ENCODE measurements around the gene TNFSF12. TPM values are rescaled to one million over a fixed set of nuclear protein-coding genes. Genes with fewer than 3 reads are reported as not detected.

TNFSF12 gene
- total and polyA plus RNA-seq, 9 of the 15 experiments (the other 6 are each of a cell fraction or from before 2014, with no cell fraction given) = 0.03 to 0.95 (median 0.19) TPM; not detected in 3

- TF ChIP-seq ZNF280B (CRISPR knock-in tag; IDR thresholded peaks at IDR 0.05) (no peak), GATAD2A (IDR thresholded peaks at IDR 0.05) (no peak), HNRNPH1 (optimal IDR thresholded peaks at IDR 0.05; ENCODE audit: low read depth, low read length) (peak; percentile 82), FOS (IDR thresholded peaks at IDR 0.05; ENCODE audit: extremely low read depth, insufficient read length) (peak; percentile 97), ARID3B (CRISPR knock-in tag; IDR thresholded peaks at IDR 0.05; ENCODE audit: borderline replicate concordance) (no peak), RBBP5 (IDR thresholded peaks at IDR 0.05; ENCODE audit: borderline replicate concordance, insufficient read depth, low read length, poor library complexity, severe bottlenecking) (peak; percentile 59), ZNF431 (CRISPR knock-in tag; IDR thresholded peaks at IDR 0.05) (no peak), SRSF1 (IDR thresholded peaks at IDR 0.05; ENCODE audit: low read depth, low read length) (0 out of 2 replicates have a peak, but pooled peaks have one; percentile 50), PHTF2 (CRISPR knock-in tag; IDR thresholded peaks at IDR 0.05) (no peak), NRF1 (conservative IDR thresholded peaks at IDR 0.05 in 1 of 2, IDR thresholded peaks at IDR 0.05 in 1 of 2) (peak; percentile 49 to 62; a peak in 3 of 4 replicates), POLR3G (IDR thresholded peaks at IDR 0.05; ENCODE audit: extremely low read depth, insufficient read length, insufficient replicate concordance) (no peak), MXD1 (CRISPR knock-in tag; IDR thresholded peaks at IDR 0.05; ENCODE audit: borderline replicate concordance, poor library complexity, severe bottlenecking) (no peak), THRAP3 (IDR thresholded peaks at IDR 0.05; ENCODE audit: borderline replicate concordance) (0 out of 2 replicates have a peak, but pooled peaks have one; percentile 41), EWSR1 (IDR thresholded peaks at IDR 0.05; ENCODE audit: borderline replicate concordance, low read depth, partially characterized antibody) (peak; percentile 67), ARNT (IDR thresholded peaks at IDR 0.05) (no peak), ZNF551 (CRISPR knock-in tag; IDR thresholded peaks at IDR 0.05) (no peak), ZNF830 (CRISPR knock-in tag; IDR thresholded peaks at IDR 0.05) (0 out of 2 replicates have a peak, but pooled peaks have one; percentile 73), CC2D1A (IDR thresholded peaks at IDR 0.05) (no peak), XRCC3 (IDR thresholded peaks at IDR 0.05) (no peak; the same call in 1 of the 2 replicates), CBFA2T3 (IDR thresholded peaks at IDR 0.05) (no peak), CEBPG (CRISPR knock-in tag; IDR thresholded peaks at IDR 0.05) (no peak), CEBPG (tag; conservative IDR thresholded peaks at IDR 0.05 in 1 of 2, IDR thresholded peaks at IDR 0.05 in 1 of 2) (no peak), ZNF583 (CRISPR knock-in tag; IDR thresholded peaks at IDR 0.05) (no peak)
Measured at GRCh38 chr17:7572588-7573323, 23.9 kb downstream of the TNFSF12 start (continued).
